HG03097 (cell line): ENCODE data around the gene MMP17.

Source experiments
- ATAC-seq: cut with Tn5 transposase; IDR thresholded peaks from one replicate; pipeline ENCODE4 v1.9.1; 2021; ENCODE audit not compliant: unreplicated experiment, low FRiP score

MMP17 gene

GRCh38 chr12:131827961-131828534 lies at the start of gene MMP17:
TSS of gene MMP17 (plus strand) at chr12:131828393. CDS start at chr12:131828495, 102 bp downstream.
- ATAC-seq, result no peak

- ATAC-seq, result no peak
Observed at GRCh38 chr12:131779027-131779426, 49.2 kb upstream of the MMP17 start.

- ATAC-seq, result no peak
Observed at GRCh38 chr12:131782061-131782460, 46.1 kb upstream of the MMP17 start.

- ATAC-seq, result no peak
Observed at GRCh38 chr12:131783915-131784541, 44.2 kb upstream of the MMP17 start.

- ATAC-seq, result no peak
Observed at GRCh38 chr12:131784909-131785762, 43.1 kb upstream of the MMP17 start.

GRCh38 chr12:131785763-131786330 lies 42.3 kb upstream of the MMP17 start:
- ATAC-seq, result no peak

GRCh38 chr12:131786331-131786730 lies 41.9 kb upstream of the MMP17 start:
- no peak for ATAC-seq

GRCh38 chr12:131787143-131787660 lies 41.0 kb upstream of the MMP17 start:
- ATAC-seq, result no peak

GRCh38 chr12:131788070-131788469 lies 40.1 kb upstream of the MMP17 start:
- ATAC-seq, result no peak

GRCh38 chr12:131789638-131790037 lies 38.6 kb upstream of the MMP17 start:
- no peak for ATAC-seq

- ATAC-seq, result no peak
Observed at GRCh38 chr12:131793243-131794022, 34.8 kb upstream of the MMP17 start.

GRCh38 chr12:131794061-131794460 lies 34.1 kb upstream of the MMP17 start:
- no peak for ATAC-seq

GRCh38 chr12:131794573-131794972 lies 33.6 kb upstream of the MMP17 start:
- ATAC-seq, result no peak

GRCh38 chr12:131795064-131795463 lies 33.1 kb upstream of the MMP17 start:
- ATAC-seq, result no peak

- no peak for ATAC-seq
Observed at GRCh38 chr12:131795690-131796410, 32.3 kb upstream of the MMP17 start.

GRCh38 chr12:131796411-131796736 lies 31.8 kb upstream of the MMP17 start:
- no peak for ATAC-seq

- no peak for ATAC-seq
Observed at GRCh38 chr12:131796754-131797587, 31.2 kb upstream of the MMP17 start.

GRCh38 chr12:131797588-131797934 lies 30.6 kb upstream of the MMP17 start:
- no peak for ATAC-seq

- no peak for ATAC-seq
Observed at GRCh38 chr12:131799195-131799594, 29.0 kb upstream of the MMP17 start.
